ENCODE measurements around the gene HMGA1.

HMGA1 gene

DNA sequence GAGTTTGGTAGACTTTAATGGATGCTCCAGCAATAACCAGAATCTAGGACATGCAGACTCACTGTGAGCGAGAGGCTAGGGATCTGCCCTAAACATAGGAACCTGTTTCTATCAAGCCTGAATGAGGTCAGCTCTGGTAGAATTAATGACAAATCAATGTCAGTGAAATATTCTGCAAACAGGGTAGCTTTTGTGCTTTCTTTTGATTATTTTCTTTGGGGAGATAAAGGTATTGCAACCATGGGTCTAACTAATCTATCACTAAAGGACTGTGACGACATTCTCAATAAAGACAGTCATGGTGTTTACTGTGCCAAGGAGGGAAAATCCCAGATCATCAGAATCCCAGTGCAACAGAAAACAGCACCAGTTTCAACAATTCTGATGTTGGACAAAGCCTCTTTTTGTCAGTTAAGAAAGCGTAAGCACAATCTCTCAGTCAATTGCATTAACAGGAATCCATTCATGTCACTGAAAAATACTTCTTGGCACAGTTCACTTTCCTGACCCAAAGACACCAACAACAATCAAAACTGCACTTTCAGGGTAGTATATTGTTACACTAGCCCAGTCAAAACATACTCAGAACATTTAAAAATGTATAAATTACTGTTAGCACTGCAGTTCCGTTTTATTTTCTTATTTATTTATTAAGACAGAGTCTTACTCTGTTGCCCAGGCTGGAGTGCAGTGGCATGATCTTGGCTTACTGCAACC lies 48.9 kb downstream of the HMGA1 start:
- H3K36me3 ChIP-seq (ENCODE audit: insufficient read depth, low read length) = peaks cover 10% of the 10 kb centered on the region; the same call in 1 of the 2 replicates
- H2AFZ ChIP-seq (ENCODE audit: low read length) = no peak overlapping the region
- no peaks in the 10 kb centered on the region for H3K9me3 ChIP-seq (ENCODE audit: insufficient read depth, low read depth, low read length)
- no peaks in the 10 kb centered on the region for H3K79me2 ChIP-seq (ENCODE audit: insufficient read depth, low read length)
- TF ChIP-seq EZH2phosphoT487 (IDR thresholded peaks at IDR 0.05; ENCODE audit: borderline replicate concordance) = no peak
- TF ChIP-seq, protein P1, sequence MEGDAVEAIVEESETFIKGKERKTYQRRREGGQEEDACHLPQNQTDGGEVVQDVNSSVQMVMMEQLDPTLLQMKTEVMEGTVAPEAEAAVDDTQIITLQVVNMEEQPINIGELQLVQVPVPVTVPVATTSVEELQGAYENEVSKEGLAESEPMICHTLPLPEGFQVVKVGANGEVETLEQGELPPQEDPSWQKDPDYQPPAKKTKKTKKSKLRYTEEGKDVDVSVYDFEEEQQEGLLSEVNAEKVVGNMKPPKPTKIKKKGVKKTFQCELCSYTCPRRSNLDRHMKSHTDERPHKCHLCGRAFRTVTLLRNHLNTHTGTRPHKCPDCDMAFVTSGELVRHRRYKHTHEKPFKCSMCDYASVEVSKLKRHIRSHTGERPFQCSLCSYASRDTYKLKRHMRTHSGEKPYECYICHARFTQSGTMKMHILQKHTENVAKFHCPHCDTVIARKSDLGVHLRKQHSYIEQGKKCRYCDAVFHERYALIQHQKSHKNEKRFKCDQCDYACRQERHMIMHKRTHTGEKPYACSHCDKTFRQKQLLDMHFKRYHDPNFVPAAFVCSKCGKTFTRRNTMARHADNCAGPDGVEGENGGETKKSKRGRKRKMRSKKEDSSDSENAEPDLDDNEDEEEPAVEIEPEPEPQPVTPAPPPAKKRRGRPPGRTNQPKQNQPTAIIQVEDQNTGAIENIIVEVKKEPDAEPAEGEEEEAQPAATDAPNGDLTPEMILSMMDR (conservative IDR thresholded peaks at IDR 0.05; ENCODE audit: low read length) = no peak
- peaks cover 43% of the 10 kb centered on the region for H3K4me1 ChIP-seq (ENCODE audit: insufficient read depth, low read length, poor library complexity, severe bottlenecking)
- H4K20me1 ChIP-seq (ENCODE audit: insufficient read depth, low read length, poor library complexity, severe bottlenecking) = no peaks in the 10 kb centered on the region
- no peak overlapping the region for H3K9ac ChIP-seq (ENCODE audit: low read depth, low read length, poor library complexity, severe bottlenecking)
- H3F3A ChIP-seq (ENCODE audit: low read depth) = no peaks in the 10 kb centered on the region; the same call in 1 of the 2 replicates
- no peak overlapping the region for H3K4me3 ChIP-seq (ENCODE audit: low read length, poor library complexity, severe bottlenecking)
- no peaks in the 10 kb centered on the region for H3K27me3 ChIP-seq (ENCODE audit: insufficient read depth, low read length, poor library complexity, severe bottlenecking)
- H3K4me2 ChIP-seq (ENCODE audit: low read depth, low read length, poor library complexity, severe bottlenecking) = peak overlapping the region; percentile 33
- H3K9me2 ChIP-seq (replicated peaks; ENCODE audit: low read depth, low read length) = no peaks in the 10 kb centered on the region

DNA sequence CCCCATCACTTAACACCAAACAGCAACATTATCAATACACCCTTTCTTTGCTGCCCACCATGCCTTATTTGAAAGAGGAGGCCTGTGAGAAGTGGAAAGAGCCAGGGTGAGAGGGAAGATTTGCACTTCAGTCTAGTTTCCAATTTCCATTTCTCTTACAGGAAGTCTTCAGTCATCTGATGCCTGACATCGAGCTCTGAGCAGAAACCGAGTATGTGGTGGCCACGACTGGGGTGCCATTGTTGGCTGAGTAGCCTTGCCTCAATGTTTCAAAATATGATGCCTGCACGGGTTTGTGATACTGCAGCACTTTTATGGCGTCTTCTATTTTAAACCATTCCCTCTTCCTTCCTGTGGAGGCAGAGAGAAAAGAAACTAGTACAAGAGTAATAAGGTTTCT lies 51.9 kb downstream of the HMGA1 start:
- TF ChIP-seq EZH2phosphoT487 (IDR thresholded peaks at IDR 0.05; ENCODE audit: borderline replicate concordance) = no peak
- TF ChIP-seq, protein P1 (conservative IDR thresholded peaks at IDR 0.05; ENCODE audit: low read length) = no peak
- H3F3A ChIP-seq (ENCODE audit: low read depth) = no peaks in the 10 kb centered on the region; the same call in 1 of the 2 replicates
- peaks cover 36% of the 10 kb centered on the region for H3K4me1 ChIP-seq (ENCODE audit: insufficient read depth, low read length, poor library complexity, severe bottlenecking)

DNA sequence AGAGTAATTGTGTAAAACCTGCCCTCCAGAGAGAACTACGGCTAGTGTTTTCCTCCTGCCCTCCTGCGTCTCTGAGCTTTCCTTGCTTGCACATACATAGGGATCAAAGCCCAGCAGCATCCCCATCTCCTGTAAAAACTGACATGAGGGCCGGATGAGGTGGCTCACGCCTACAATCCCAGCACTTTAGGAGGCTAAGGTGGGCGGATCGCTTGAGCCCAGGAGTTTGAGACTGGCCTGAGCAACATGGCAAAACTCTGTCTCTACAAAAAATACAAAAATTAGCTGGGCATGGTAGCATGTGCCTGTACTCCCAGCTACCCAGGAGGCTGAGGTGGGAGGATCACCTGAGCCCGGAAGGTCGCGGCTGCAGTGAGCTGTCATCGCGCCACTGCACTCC lies 52.5 kb downstream of the HMGA1 start:
- no peak for TF ChIP-seq EZH2phosphoT487 (IDR thresholded peaks at IDR 0.05; ENCODE audit: borderline replicate concordance)
- TF ChIP-seq, protein P1 (conservative IDR thresholded peaks at IDR 0.05; ENCODE audit: low read length) = no peak
- Histone ChIP-seq H3K4me2 (ENCODE audit: low read depth, low read length, poor library complexity, severe bottlenecking) (peak overlapping the region; percentile 62), H3K9ac (ENCODE audit: low read depth, low read length, poor library complexity, severe bottlenecking) (peak overlapping the region; percentile 47)

More for the DNA sequence above, 51.9 kb downstream of the HMGA1 start:
- H3K9ac ChIP-seq (ENCODE audit: low read depth, low read length, poor library complexity, severe bottlenecking) = peak overlapping the region; percentile 47
- no peaks in the 10 kb centered on the region for H3K9me3 ChIP-seq (ENCODE audit: insufficient read depth, low read depth, low read length)
- H3K27me3 ChIP-seq (ENCODE audit: insufficient read depth, low read length, poor library complexity, severe bottlenecking) = no peaks in the 10 kb centered on the region
- no peaks in the 10 kb centered on the region for H4K20me1 ChIP-seq (ENCODE audit: insufficient read depth, low read length, poor library complexity, severe bottlenecking)
- peaks cover 33% of the 10 kb centered on the region for H3K36me3 ChIP-seq (ENCODE audit: insufficient read depth, low read length)
- H3K79me2 ChIP-seq (ENCODE audit: insufficient read depth, low read length) = no peaks in the 10 kb centered on the region
- peak overlapping the region; percentile 62 for H3K4me2 ChIP-seq (ENCODE audit: low read depth, low read length, poor library complexity, severe bottlenecking)
- H2AFZ ChIP-seq (ENCODE audit: low read length) = peak overlapping the region; percentile 8; the same call in 1 of the 2 replicates
- peak overlapping the region; percentile 38 for H3K4me3 ChIP-seq (ENCODE audit: low read length, poor library complexity, severe bottlenecking)
- H3K9me2 ChIP-seq (replicated peaks; ENCODE audit: low read depth, low read length) = no peaks in the 10 kb centered on the region

More for the DNA sequence above, 52.5 kb downstream of the HMGA1 start:
- H3K9me3 ChIP-seq (ENCODE audit: insufficient read depth, low read depth, low read length) = no peaks in the 10 kb centered on the region
- H3F3A ChIP-seq (ENCODE audit: low read depth) = no peaks in the 10 kb centered on the region; the same call in 1 of the 2 replicates
- H3K27me3 ChIP-seq (ENCODE audit: insufficient read depth, low read length, poor library complexity, severe bottlenecking) = no peaks in the 10 kb centered on the region
- H3K36me3 ChIP-seq (ENCODE audit: insufficient read depth, low read length) = peaks cover 38% of the 10 kb centered on the region
- peak overlapping the region; percentile 8; the same call in 1 of the 2 replicates for H2AFZ ChIP-seq (ENCODE audit: low read length)
- no peaks in the 10 kb centered on the region for H3K9me2 ChIP-seq (replicated peaks; ENCODE audit: low read depth, low read length)
- H3K4me1 ChIP-seq (ENCODE audit: insufficient read depth, low read length, poor library complexity, severe bottlenecking) = peaks cover 32% of the 10 kb centered on the region
- H4K20me1 ChIP-seq (ENCODE audit: insufficient read depth, low read length, poor library complexity, severe bottlenecking) = no peaks in the 10 kb centered on the region
- peak overlapping the region; percentile 38 for H3K4me3 ChIP-seq (ENCODE audit: low read length, poor library complexity, severe bottlenecking)
- H3K79me2 ChIP-seq (ENCODE audit: insufficient read depth, low read length) = no peaks in the 10 kb centered on the region

Data from Loucy (cell line).